ENCODE measurements around the gene GHITM.

The GHITM gene

GRCh38 chr10:84201682-84202081 is 62.4 kb downstream of the GHITM start:
- no peak for DNase-seq

- DNase-seq = no peak
These were observed 63.0 kb downstream of the GHITM start for GRCh38 chr10:84202349-84202748.
